HepG2 (cell line): Measurements from ENCODE around the gene CDHR5. TPM values are rescaled to one million over a fixed set of nuclear protein-coding genes. Genes with fewer than 3 reads are reported as not detected.

Source experiments
- ARID4A ChIP-seq: sonication (generic); formaldehyde crosslinking; IDR thresholded peaks from 2 replicates; pipeline ENCODE4 v1.5.0; 2020; ENCODE audit warnings: mild to moderate bottlenecking, missing genetic modification reagents, borderline replicate concordance
- ARNTL ChIP-seq: sonication (generic); formaldehyde crosslinking; IDR thresholded peaks from 2 replicates; pipeline ENCODE4 v1.4.0; 2020; ENCODE audit warnings: mild to moderate bottlenecking, missing genetic modification reagents
- FOXA1 ChIP-seq, 2 experiments: fragments of 450-650 bp in 1 of 2; sonication (generic) in 1 of 2; formaldehyde crosslinking in 1 of 2; IDR thresholded peaks; 2 replicates each; pipeline versions ENCODE4 v1.4.0 to v1.6.1; 2016 to 2020; ENCODE audit warnings: missing genetic modification reagents in 1 of 2
- FOXA3 ChIP-seq: IDR thresholded peaks from 2 replicates; pipeline ENCODE4 v1.6.1; 2016; ENCODE audit warnings: missing genetic modification reagents, missing compliant biosample characterization
- GATAD2A ChIP-seq: IDR thresholded peaks from 2 replicates; pipeline ENCODE4 v1.6.1; 2016
- HNF4A ChIP-seq: sonication (generic); formaldehyde crosslinking; IDR thresholded peaks from 2 replicates; pipeline ENCODE4 v1.4.0; 2020; ENCODE audit warnings: missing genetic modification reagents
- KMT2A ChIP-seq: sonication (generic); formaldehyde crosslinking; IDR thresholded peaks from 2 replicates; pipeline ENCODE4 v1.4.0; 2020; ENCODE audit warnings: missing genetic modification reagents
- MXI1 ChIP-seq: IDR thresholded peaks from 3 replicates; pipeline ENCODE4 v1.6.1; 2012; ENCODE audit warnings: low read depth, low read length, inconsistent platforms, borderline replicate concordance
- PAXIP1 ChIP-seq: sonication (generic); formaldehyde crosslinking; conservative IDR thresholded peaks from 2 replicates; pipeline ENCODE4 v1.4.0; 2020; ENCODE audit warnings: mild to moderate bottlenecking, missing genetic modification reagents, moderate library complexity
- ZBTB38 ChIP-seq: sonication (generic); formaldehyde crosslinking; IDR thresholded peaks from 2 replicates; pipeline ENCODE4 v1.5.1; 2020; ENCODE audit warnings: mild to moderate bottlenecking, missing genetic modification reagents
- ZBTB39 ChIP-seq: sonication (generic); formaldehyde crosslinking; IDR thresholded peaks from 2 replicates; pipeline ENCODE4 v1.5.0; 2020; ENCODE audit warnings: missing genetic modification reagents
- ZNF768 ChIP-seq: sonication (generic); formaldehyde crosslinking; IDR thresholded peaks from 2 replicates; pipeline ENCODE4 v1.4.0; 2020; ENCODE audit warnings: missing genetic modification reagents
- ZNF770 ChIP-seq: sonication (generic); formaldehyde crosslinking; IDR thresholded peaks from 2 replicates; pipeline ENCODE4 v1.5.0; 2020; ENCODE audit warnings: mild to moderate bottlenecking, missing genetic modification reagents
- ZNF83 ChIP-seq: sonication (generic); formaldehyde crosslinking; IDR thresholded peaks from 2 replicates; pipeline ENCODE4 v1.4.0; 2020; ENCODE audit warnings: missing genetic modification reagents, mild to moderate bottlenecking, borderline replicate concordance
- polyA plus RNA-seq, 8 experiments: library from polyadenylated mRNA; depleted of rRNA in 3 of 8; stranded (reverse) in 7 of 8; unstranded in 1 of 8; fragments of >200 nt; fragmentation: Illumina TruSeq in 4 of 8; extraction: Trizol in 4 of 8; gene quantifications; 2 replicates each; pipeline versions ENCODE4 v1.2.1 to v1.2.3, GENCODE V29; 2011 to 2016; ENCODE audit warnings: low read depth in 4 of 8, missing spikeins in 1 of 8, mixed read lengths in 1 of 8; ENCODE audit not compliant: insufficient read depth in 1 of 8
- total RNA-seq, 5 experiments: library from RNA; depleted of rRNA; stranded (reverse); fragments of >200 nt; fragmentation: Illumina TruSeq; extraction: Trizol; gene quantifications; 2 replicates each; pipeline ENCODE4 v1.2.3, GENCODE V29; 2016; ENCODE audit warnings: low read depth in 1 of 5

CDHR5 gene
- total and polyA plus RNA-seq, 2 of the 13 experiments (the other 11 are each of a cell fraction or from before 2014, with no cell fraction given): 0.46 to 0.71 TPM

- TF ChIP-seq MXI1 (peak; percentile 72; the same call in 1 of the 3 replicates), ARNTL (CRISPR knock-in tag) (no peak), HNF4A (CRISPR knock-in tag) (peak; percentile 46), ARID4A (peak; percentile 71), ZNF83 (CRISPR knock-in tag) (no peak), ZBTB38 (0 out of 2 replicates have a peak, but pooled peaks have one; percentile 18), PAXIP1 (CRISPR knock-in tag) (peak; percentile 74), FOXA3 (CRISPR knock-in tag) (peak; percentile 87), FOXA1 (IDR thresholded peaks at IDR 0.05) (no peak), FOXA1 (CRISPR knock-in tag; IDR thresholded peaks at IDR 0.05) (peak; percentile 90), ZNF768 (CRISPR knock-in tag) (peak; percentile 9; the same call in 1 of the 2 replicates), KMT2A (CRISPR knock-in tag) (0 out of 2 replicates have a peak, but pooled peaks have one; percentile 24), ZNF770 (CRISPR knock-in tag) (no peak), GATAD2A (peak; percentile 74; the same call in 1 of the 2 replicates), ZBTB39 (CRISPR knock-in tag) (no peak)
Measured at GRCh38 chr11:655036-655726, 30.4 kb upstream of the CDHR5 start (continued).
